Neuronal stem cell (in vitro differentiated cells): ENCODE data around the gene SNX30.

Experiments used
- DNase-seq: peaks from one replicate; pipeline ENCODE4 v3.0.0-alpha.2; 2013; ENCODE audit warnings: low spot score
- H2AFZ ChIP-seq: one replicate; pipeline ENCODE4 v1.6.1; 2013; ENCODE audit warnings: mild to moderate bottlenecking, low read length, inconsistent platforms
- H2AK5ac ChIP-seq: 2 replicates; pipeline ENCODE4 v1.6.1; 2013; ENCODE audit warnings: low read depth, mild to moderate bottlenecking, inconsistent platforms, low read length, moderate library complexity, mixed read lengths
- H2BK120ac ChIP-seq: 2 replicates; pipeline ENCODE4 v1.6.1; 2013; ENCODE audit warnings: low read depth, mild to moderate bottlenecking, inconsistent platforms, low read length, moderate library complexity, mixed read lengths
- H2BK12ac ChIP-seq: one replicate; pipeline ENCODE4 v1.6.1; 2013; ENCODE audit warnings: low read length, inconsistent platforms
- H2BK15ac ChIP-seq: 2 replicates; pipeline ENCODE4 v1.6.1; 2013; ENCODE audit warnings: mild to moderate bottlenecking, low read length, inconsistent platforms, mixed read lengths
- H2BK5ac ChIP-seq: one replicate; pipeline ENCODE4 v1.6.1; 2013; ENCODE audit warnings: inconsistent platforms, mild to moderate bottlenecking, low read length, moderate library complexity
- H3K14ac ChIP-seq: one replicate; pipeline ENCODE4 v1.6.1; 2013; ENCODE audit warnings: low read length, inconsistent platforms
- H3K18ac ChIP-seq: 2 replicates; pipeline ENCODE4 v1.6.1; 2013; ENCODE audit warnings: low read length, inconsistent platforms
- H3K23ac ChIP-seq: 2 replicates; pipeline ENCODE4 v1.6.1; 2013; ENCODE audit warnings: low read depth, mild to moderate bottlenecking, mixed read lengths, low read length, inconsistent platforms; ENCODE audit not compliant: poor library complexity
- H3K27ac ChIP-seq: replicated peaks from 3 replicates; pipeline ENCODE4 v1.5.1; 2013; ENCODE audit warnings: low read length, inconsistent platforms
- H3K27me3 ChIP-seq, 3 experiments: 2 replicates each; pipeline ENCODE4 v1.6.1; 2013; ENCODE audit warnings: low read length in 3 of 3, mild to moderate bottlenecking in 2 of 3, inconsistent platforms in 1 of 3, low read depth in 1 of 3, mixed read lengths in 1 of 3, moderate library complexity in 1 of 3; ENCODE audit not compliant: control insufficient read depth in 3 of 3, insufficient read depth in 3 of 3
- H3K36me3 ChIP-seq, 2 donors: replicated peaks in 1 of 2; 2 replicates each; pipeline ENCODE4 v1.6.1; 2013; ENCODE audit warnings: low read length in 2 of 2; ENCODE audit not compliant: control insufficient read depth in 2 of 2, insufficient read depth in 2 of 2
- H3K4ac ChIP-seq: 2 replicates; pipeline ENCODE4 v1.6.1; 2013; ENCODE audit warnings: inconsistent platforms, mild to moderate bottlenecking, low read length, moderate library complexity
- H3K4me1 ChIP-seq, 2 donors: 1 replicate in 1 of 2; 2 replicates in 1 of 2; pipeline ENCODE4 v1.6.1; 2013; ENCODE audit warnings: low read length in 2 of 2, low read depth in 1 of 2; ENCODE audit not compliant: control insufficient read depth in 2 of 2, insufficient read depth in 1 of 2
- H3K4me2 ChIP-seq: one replicate; pipeline ENCODE4 v1.6.1; 2013; ENCODE audit warnings: mild to moderate bottlenecking, low read length, inconsistent platforms; ENCODE audit not compliant: insufficient read depth, poor library complexity, severe bottlenecking
- H3K4me3 ChIP-seq, 2 donors: 2 replicates each; pipeline ENCODE4 v1.5.1; 2013; ENCODE audit warnings: low read length in 2 of 2, mild to moderate bottlenecking in 2 of 2, inconsistent platforms in 1 of 2, moderate library complexity in 1 of 2
- H3K79me1 ChIP-seq: one replicate; pipeline ENCODE4 v1.6.1; 2013; ENCODE audit warnings: low read depth, mild to moderate bottlenecking, inconsistent platforms, low read length, moderate library complexity
- H3K9ac ChIP-seq: one replicate; pipeline ENCODE4 v1.6.1; 2013; ENCODE audit warnings: mild to moderate bottlenecking, low read depth, low read length, inconsistent platforms; ENCODE audit not compliant: poor library complexity
- H3K9me3 ChIP-seq, 2 donors: replicated peaks in 1 of 2; 2 replicates each; pipeline versions ENCODE3 to v1.6.1; 2013; ENCODE audit warnings: low read length in 2 of 2, mild to moderate bottlenecking in 2 of 2, inconsistent platforms in 1 of 2, low read depth in 1 of 2, mixed read lengths in 1 of 2, moderate library complexity in 1 of 2; ENCODE audit not compliant: control insufficient read depth in 2 of 2, insufficient read depth in 1 of 2
- H4K8ac ChIP-seq: one replicate; pipeline ENCODE4 v1.6.1; 2013; ENCODE audit warnings: low read depth, mild to moderate bottlenecking, inconsistent platforms, low read length, moderate library complexity
- H4K91ac ChIP-seq: one replicate; pipeline ENCODE4 v1.6.1; 2013; ENCODE audit warnings: low read length, low read depth, mild to moderate bottlenecking, inconsistent platforms; ENCODE audit not compliant: poor library complexity
- WGBS, 2 donors: extraction: QIAGEN DNeasy Blood & Tissue Kit; methylation state at CpG; one replicate each; pipeline ENCODE4 v1.1.7; 2013; ENCODE audit warnings: missing lambda C conversion rate in 2 of 2, mixed read lengths in 1 of 2; ENCODE audit not compliant: insufficient read length in 2 of 2, insufficient replicate concordance in 1 of 2; ENCODE audit errors: extremely low coverage in 2 of 2; 5-methylcytosine and 5-hydroxymethylcytosine counted together

Gene SNX30

DNA sequence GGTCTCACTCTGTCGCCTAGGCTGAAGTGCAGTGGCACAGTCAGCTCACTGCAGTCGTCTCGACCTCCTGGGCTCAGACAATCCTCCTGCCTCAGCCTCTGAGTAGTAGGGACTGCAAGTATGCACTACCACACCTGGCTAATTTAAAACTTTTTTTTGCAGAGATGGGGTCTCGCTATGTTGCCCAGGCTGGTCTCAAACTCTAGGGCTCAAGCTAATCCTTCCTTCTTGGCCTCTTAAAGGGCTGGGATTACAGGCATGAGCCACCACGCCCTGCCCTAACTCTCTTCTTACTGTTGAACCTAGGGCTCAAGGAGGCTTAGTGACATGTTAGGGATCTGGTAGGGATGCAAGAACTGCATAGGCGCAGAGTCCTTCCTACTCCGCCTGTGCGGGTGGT, 65.3 kb downstream of the SNX30 start:
- Histone ChIP-seq H3K14ac (no peak overlapping the region), H3K4ac (no peak overlapping the region), H3K4me3 (no peak overlapping the region), H4K91ac (no peak overlapping the region), H3K27ac (no peak overlapping the region), H2BK120ac (no peak overlapping the region), H2BK12ac (no peak overlapping the region), H2AFZ (no peak overlapping the region), H3K36me3 (peaks cover 2 to 9% of the 10 kb centered on the region in 2 donors), H3K79me1 (no peaks in the 10 kb centered on the region), H3K4me1 (peaks cover 0 to 2% of the 10 kb centered on the region in 2 donors), H3K9me3 (no peaks in the 10 kb centered on the region), H3K9ac (no peak overlapping the region), H2BK15ac (no peak overlapping the region), H3K23ac (no peak overlapping the region), H3K18ac (no peak overlapping the region), H2AK5ac (no peak overlapping the region), H3K27me3 (no peaks in the 10 kb centered on the region), H4K8ac (no peak overlapping the region), H3K4me2 (no peak overlapping the region), H2BK5ac (no peak overlapping the region)
- WGBS, 2 donors = no CpG with 5 or more reads among the region's 8 CpGs
- no peak for DNase-seq

DNA sequence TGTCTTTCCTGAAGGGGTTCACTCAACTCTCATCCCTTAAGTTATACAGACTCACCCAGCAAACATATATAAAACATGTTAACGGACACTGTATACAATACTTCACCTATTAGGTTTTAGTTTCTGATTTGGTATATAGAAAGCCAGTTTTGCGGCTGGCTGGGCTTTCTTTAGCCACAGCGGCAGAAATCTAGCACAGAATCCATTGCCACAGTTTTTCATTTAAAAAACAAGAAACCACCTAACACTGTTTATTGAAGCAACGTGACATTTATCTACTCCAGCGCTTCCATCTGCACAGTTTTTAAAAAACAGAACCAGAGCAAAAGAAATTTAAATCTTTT, 67.3 kb downstream of the SNX30 start:
- Histone ChIP-seq H3K36me3 (peaks cover 2 to 9% of the 10 kb centered on the region in 2 donors), H4K8ac (no peak overlapping the region), H3K9ac (no peak overlapping the region), H2AK5ac (no peak overlapping the region), H3K23ac (no peak overlapping the region), H3K4me1 (no peaks in the 10 kb centered on the region), H3K9me3 (no peaks in the 10 kb centered on the region), H3K4ac (no peak overlapping the region), H2BK15ac (no peak overlapping the region), H3K14ac (no peak overlapping the region), H3K4me2 (no peak overlapping the region), H2BK120ac (no peak overlapping the region), H4K91ac (no peak overlapping the region), H2AFZ (no peak overlapping the region), H3K4me3 (no peak overlapping the region), H2BK12ac (no peak overlapping the region), H3K79me1 (no peaks in the 10 kb centered on the region), H3K18ac (no peak overlapping the region), H3K27ac (no peak overlapping the region), H2BK5ac (no peak overlapping the region), H3K27me3 (no peaks in the 10 kb centered on the region)
- DNase-seq = no peak
- no CpG with 5 or more reads among the region's 5 CpGs for WGBS, 2 donors

DNA sequence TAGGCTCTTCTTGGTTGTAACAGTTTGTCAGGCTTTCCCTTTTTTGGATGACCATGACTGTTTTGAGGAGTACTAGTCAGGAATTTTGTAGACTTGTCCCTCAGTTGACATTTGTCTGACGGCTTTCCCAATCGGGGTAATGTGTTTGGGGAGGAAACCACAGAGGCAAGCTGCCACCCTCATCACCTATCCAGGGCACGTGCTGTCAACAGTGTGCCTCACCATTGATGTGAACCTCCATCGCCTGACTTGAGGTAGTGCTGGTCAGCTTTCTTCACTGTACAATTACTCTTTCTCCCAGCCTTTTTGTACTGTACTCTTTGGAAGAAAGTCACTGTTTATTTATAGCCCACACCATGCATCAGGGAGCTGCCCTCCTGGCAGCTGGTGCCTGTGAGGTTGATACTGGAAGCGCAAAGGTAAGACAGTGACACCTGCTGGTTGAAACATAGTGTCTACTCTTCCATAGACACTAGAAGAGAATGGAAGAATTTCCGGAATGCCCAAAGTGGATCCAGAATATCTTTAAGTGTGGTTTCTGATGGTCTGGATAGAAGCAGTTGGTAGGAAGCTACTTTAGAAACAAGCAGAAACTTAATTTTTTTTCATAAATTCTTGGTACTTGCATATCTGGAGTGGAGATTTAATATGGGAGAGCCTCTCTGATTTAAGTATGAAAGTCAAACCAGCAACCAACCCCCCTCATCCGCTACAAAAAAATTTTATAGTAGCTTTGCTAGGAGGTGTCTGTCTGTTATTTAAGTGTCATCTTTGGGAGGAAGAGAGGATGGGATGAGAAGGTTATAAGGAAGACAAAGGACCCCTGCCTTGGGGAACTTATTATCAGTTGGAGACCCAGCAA, 69.3 kb downstream of the SNX30 start:
- H2BK12ac ChIP-seq = no peak overlapping the region
- no peak overlapping the region for H2AK5ac ChIP-seq
- peak; percentile 33 for DNase-seq
- H2AFZ ChIP-seq = no peak overlapping the region
- H3K9ac ChIP-seq = no peak overlapping the region
- peaks cover 2 to 9% of the 10 kb centered on the region in 2 donors for H3K36me3 ChIP-seq
- H3K18ac ChIP-seq = no peak overlapping the region
- H3K14ac ChIP-seq = no peak overlapping the region
- no CpG with 5 or more reads among the region's 7 CpGs for WGBS, 2 donors
- no peak overlapping the region for H3K4me2 ChIP-seq
- H2BK120ac ChIP-seq = no peak overlapping the region
- no peaks in the 10 kb centered on the region for H3K9me3 ChIP-seq
- H3K27me3 ChIP-seq = no peaks in the 10 kb centered on the region
- no peak overlapping the region for H4K91ac ChIP-seq
- H3K4me3 ChIP-seq = no peak overlapping the region
- H2BK15ac ChIP-seq = no peak overlapping the region
- no peak overlapping the region for H3K4ac ChIP-seq
- H4K8ac ChIP-seq = no peak overlapping the region
- no peaks in the 10 kb centered on the region for H3K4me1 ChIP-seq
- no peak overlapping the region for H2BK5ac ChIP-seq
- H3K79me1 ChIP-seq = no peaks in the 10 kb centered on the region
- H3K23ac ChIP-seq = no peak overlapping the region
- no peak overlapping the region for H3K27ac ChIP-seq

DNA sequence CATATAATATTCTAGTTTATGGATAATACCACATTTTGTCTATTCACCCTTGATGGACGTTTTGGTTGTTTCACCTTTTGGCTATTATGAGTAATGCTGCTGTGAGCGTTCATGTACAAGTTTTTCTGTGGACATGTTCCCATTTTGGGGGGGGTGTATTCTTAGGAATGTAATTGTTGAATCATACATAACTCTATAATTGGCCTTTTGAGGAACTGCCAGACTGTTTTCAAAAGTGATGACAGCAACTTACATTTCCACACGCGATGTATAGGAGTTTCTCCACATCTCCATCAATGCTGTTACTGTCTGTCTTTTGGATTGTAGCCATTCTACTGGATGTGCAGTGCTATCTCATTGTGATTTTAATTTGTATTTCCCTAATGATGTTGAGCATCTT, 70.3 kb downstream of the SNX30 start:
- Histone ChIP-seq H2BK15ac (no peak overlapping the region), H3K9ac (no peak overlapping the region), H3K79me1 (no peaks in the 10 kb centered on the region), H3K9me3 (no peaks in the 10 kb centered on the region), H3K23ac (no peak overlapping the region), H4K8ac (no peak overlapping the region), H3K4ac (no peak overlapping the region), H3K27ac (no peak overlapping the region), H2AFZ (no peak overlapping the region), H3K14ac (no peak overlapping the region), H3K18ac (no peak overlapping the region), H3K36me3 (peaks cover 2 to 9% of the 10 kb centered on the region in 2 donors), H2AK5ac (no peak overlapping the region), H3K27me3 (no peaks in the 10 kb centered on the region), H2BK12ac (no peak overlapping the region), H2BK5ac (no peak overlapping the region), H3K4me3 (no peak overlapping the region), H4K91ac (no peak overlapping the region), H3K4me1 (no peaks in the 10 kb centered on the region), H2BK120ac (no peak overlapping the region), H3K4me2 (no peak overlapping the region)
- no peak for DNase-seq
- no CpG with 5 or more reads among the region's 4 CpGs for WGBS, 2 donors
